Measurements from ENCODE around the gene OR2S2. TPM values are rescaled to one million over a fixed set of nuclear protein-coding genes. Genes with fewer than 3 reads are reported as not detected.

Gene OR2S2
- total RNA-seq, 1 experiment from 2014 or later, result not detected

GRCh38 chr9:35956651-35957050 is 1.3 kb downstream of the OR2S2 start:
- Mint-ChIP-seq H3K27ac (ENCODE audit: low read depth, unreplicated experiment) (no peak overlapping the region), H3K4me1 (ENCODE audit: insufficient read depth, unreplicated experiment) (peaks cover 7% of the 10 kb centered on the region), H3K4me3 (ENCODE audit: unreplicated experiment) (no peak overlapping the region), H3K27me3 (ENCODE audit: insufficient read depth, unreplicated experiment) (peaks cover 43% of the 10 kb centered on the region), H3K36me3 (ENCODE audit: insufficient read depth, unreplicated experiment) (no peaks in the 10 kb centered on the region), H3K9me3 (ENCODE audit: unreplicated experiment) (no peaks in the 10 kb centered on the region)
- DNase-seq (ENCODE audit: unreplicated experiment), result no peak
- CTCF ChIA-PET, result interaction anchor here (0.5 to 4.1 kb wide), 15 partner anchors 9 to 268 kb away, joined by 3 to 50 read pairs (median 5); partner anchors contain the start of genes CCIN, CLTA and HRCT1
- no TSS peak for BruUV-seq (replicated peaks)
- TF ChIP-seq, protein P1, sequence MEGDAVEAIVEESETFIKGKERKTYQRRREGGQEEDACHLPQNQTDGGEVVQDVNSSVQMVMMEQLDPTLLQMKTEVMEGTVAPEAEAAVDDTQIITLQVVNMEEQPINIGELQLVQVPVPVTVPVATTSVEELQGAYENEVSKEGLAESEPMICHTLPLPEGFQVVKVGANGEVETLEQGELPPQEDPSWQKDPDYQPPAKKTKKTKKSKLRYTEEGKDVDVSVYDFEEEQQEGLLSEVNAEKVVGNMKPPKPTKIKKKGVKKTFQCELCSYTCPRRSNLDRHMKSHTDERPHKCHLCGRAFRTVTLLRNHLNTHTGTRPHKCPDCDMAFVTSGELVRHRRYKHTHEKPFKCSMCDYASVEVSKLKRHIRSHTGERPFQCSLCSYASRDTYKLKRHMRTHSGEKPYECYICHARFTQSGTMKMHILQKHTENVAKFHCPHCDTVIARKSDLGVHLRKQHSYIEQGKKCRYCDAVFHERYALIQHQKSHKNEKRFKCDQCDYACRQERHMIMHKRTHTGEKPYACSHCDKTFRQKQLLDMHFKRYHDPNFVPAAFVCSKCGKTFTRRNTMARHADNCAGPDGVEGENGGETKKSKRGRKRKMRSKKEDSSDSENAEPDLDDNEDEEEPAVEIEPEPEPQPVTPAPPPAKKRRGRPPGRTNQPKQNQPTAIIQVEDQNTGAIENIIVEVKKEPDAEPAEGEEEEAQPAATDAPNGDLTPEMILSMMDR (IDR thresholded peaks at IDR 0.05; ENCODE audit: unreplicated experiment), result no peak
- intact Hi-C loops (cut with micrococcal nuclease), result loop anchor here (5.0 kb wide), 1 partner anchor 51 kb away; no protein-coding TSS in a partner anchor
- POLR2A ChIA-PET, result interaction anchor here (0.7 to 1.0 kb wide), 2 partner anchors 27 to 67 kb away, joined by 3 to 5 read pairs; no protein-coding TSS in a partner anchor

DNA sequence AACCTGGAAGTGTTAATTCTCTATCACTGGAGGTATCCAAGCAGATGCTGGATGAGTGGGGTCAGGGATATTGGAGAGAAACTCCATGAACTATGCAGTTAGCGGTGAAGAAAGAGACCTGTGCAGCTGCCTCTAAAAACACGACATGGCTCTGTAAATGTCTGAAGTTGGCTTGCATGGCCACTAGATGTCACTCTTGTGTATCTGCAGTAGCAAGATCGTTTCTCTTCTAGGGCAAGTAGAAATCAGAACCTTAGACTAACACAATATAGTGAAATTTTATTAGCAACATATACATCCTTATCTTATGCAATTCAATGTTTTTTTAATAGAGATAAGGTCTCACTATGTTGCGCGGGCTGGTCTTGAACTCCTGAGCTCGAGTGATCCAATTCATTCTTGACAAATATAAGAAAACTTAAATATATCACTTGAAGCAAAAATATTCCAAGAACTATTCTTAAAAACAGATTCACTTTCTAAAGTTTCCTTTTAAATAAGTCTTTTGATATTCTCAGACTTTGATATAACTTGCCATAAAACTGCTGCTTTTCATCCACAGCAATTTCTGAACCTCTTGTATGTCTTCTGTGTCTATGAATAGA is 2.9 kb downstream of the OR2S2 start:
- CTCF ChIA-PET, result interaction anchor here (0.6 to 4.1 kb wide), 38 partner anchors 8 to 838 kb away, joined by 3 to 50 read pairs (median 4); partner anchors contain the start of genes CCIN and HRCT1
- BruUV-seq (replicated peaks), result no TSS peak
- H3K36me3 Mint-ChIP-seq (ENCODE audit: insufficient read depth, unreplicated experiment), result no peaks in the 10 kb centered on the region
- H3K4me3 Mint-ChIP-seq (ENCODE audit: unreplicated experiment), result no peak overlapping the region
- peak; percentile 72 for DNase-seq (ENCODE audit: unreplicated experiment)
- intact Hi-C loops (cut with micrococcal nuclease), result loop anchor here (1.0 to 5.0 kb wide), 3 partner anchors 52 to 68 kb away; no protein-coding TSS in a partner anchor
- POLR2A ChIA-PET, result interaction anchor here (1.2 kb wide), 1 partner anchor 68 kb away, joined by 4 read pairs; no protein-coding TSS in a partner anchor
- peaks cover 31% of the 10 kb centered on the region for H3K27me3 Mint-ChIP-seq (ENCODE audit: insufficient read depth, unreplicated experiment)
- TF ChIP-seq, protein P1 (IDR thresholded peaks at IDR 0.05; ENCODE audit: unreplicated experiment), result peak; percentile 83
- H3K9me3 Mint-ChIP-seq (ENCODE audit: unreplicated experiment), result no peaks in the 10 kb centered on the region
- H3K4me1 Mint-ChIP-seq (ENCODE audit: insufficient read depth, unreplicated experiment), result peaks cover 7% of the 10 kb centered on the region
- H3K27ac Mint-ChIP-seq (ENCODE audit: low read depth, unreplicated experiment), result no peak overlapping the region

- peaks cover 10% of the 10 kb centered on the region for H3K27me3 Mint-ChIP-seq (ENCODE audit: insufficient read depth, unreplicated experiment)
- H3K4me3 Mint-ChIP-seq (ENCODE audit: unreplicated experiment), result no peak overlapping the region
- no peaks in the 10 kb centered on the region for H3K36me3 Mint-ChIP-seq (ENCODE audit: insufficient read depth, unreplicated experiment)
- POLR2A ChIA-PET, result interaction anchor here (0.6 to 1.0 kb wide), 4 partner anchors 17 to 259 kb away, joined by 3 read pairs; no protein-coding TSS in a partner anchor
- CTCF ChIA-PET, result interaction anchor here (0.7 to 2.8 kb wide), 6 partner anchors 30 to 151 kb away, joined by 4 to 14 read pairs (median 4); no protein-coding TSS in a partner anchor
- no peak for DNase-seq (ENCODE audit: unreplicated experiment)
- H3K9me3 Mint-ChIP-seq (ENCODE audit: unreplicated experiment), result no peaks in the 10 kb centered on the region
- no TSS peak for BruUV-seq (replicated peaks)
- intact Hi-C loops (cut with micrococcal nuclease), result no loop called here
- H3K27ac Mint-ChIP-seq (ENCODE audit: low read depth, unreplicated experiment), result no peak overlapping the region
- TF ChIP-seq, protein P1 (IDR thresholded peaks at IDR 0.05; ENCODE audit: unreplicated experiment), result no peak
- peaks cover 7% of the 10 kb centered on the region for H3K4me1 Mint-ChIP-seq (ENCODE audit: insufficient read depth, unreplicated experiment)
These were observed 5.3 kb downstream of the OR2S2 start for GRCh38 chr9:35952526-35953191.

DNA sequence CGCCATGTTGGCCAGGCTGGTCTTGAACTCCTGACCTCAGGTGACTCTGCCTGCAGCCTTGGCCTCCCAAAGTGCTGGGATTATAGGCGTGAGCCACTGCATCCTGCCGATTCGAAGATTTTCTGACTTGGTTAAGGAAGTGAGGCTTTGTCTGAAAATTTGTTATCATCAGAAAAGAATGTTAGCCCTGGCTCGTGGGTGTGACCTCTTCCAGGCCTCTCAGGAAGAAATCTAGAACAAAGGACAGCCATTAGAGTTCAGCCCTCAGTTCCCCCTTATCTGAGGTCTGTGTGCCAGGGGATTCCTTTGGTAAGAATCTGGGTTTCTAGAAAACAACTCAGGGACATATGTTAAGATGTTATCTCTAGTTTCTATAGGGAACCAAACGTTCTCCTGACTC is 6.2 kb downstream of the OR2S2 start:
- Mint-ChIP-seq H3K27me3 (ENCODE audit: insufficient read depth, unreplicated experiment) (peaks cover under 1% of the 10 kb centered on the region), H3K4me3 (ENCODE audit: unreplicated experiment) (no peak overlapping the region), H3K9me3 (ENCODE audit: unreplicated experiment) (no peaks in the 10 kb centered on the region), H3K36me3 (ENCODE audit: insufficient read depth, unreplicated experiment) (no peaks in the 10 kb centered on the region), H3K27ac (ENCODE audit: low read depth, unreplicated experiment) (no peak overlapping the region), H3K4me1 (ENCODE audit: insufficient read depth, unreplicated experiment) (peaks cover 7% of the 10 kb centered on the region)
- no peak for DNase-seq (ENCODE audit: unreplicated experiment)
- intact Hi-C loops (cut with micrococcal nuclease), result no loop called here
- CTCF ChIA-PET, result interaction anchor here (1.1 to 2.8 kb wide), 4 partner anchors 31 to 151 kb away, joined by 4 to 14 read pairs (median 6); no protein-coding TSS in a partner anchor
- BruUV-seq (replicated peaks), result no TSS peak
- POLR2A ChIA-PET, result interaction anchor here (0.6 kb wide), 1 partner anchor 792 kb away, joined by 4 read pairs; no protein-coding TSS in a partner anchor
- TF ChIP-seq, protein P1 (IDR thresholded peaks at IDR 0.05; ENCODE audit: unreplicated experiment), result no peak
